ENCODE results near the gene OPALIN.

The OPALIN gene

DNA sequence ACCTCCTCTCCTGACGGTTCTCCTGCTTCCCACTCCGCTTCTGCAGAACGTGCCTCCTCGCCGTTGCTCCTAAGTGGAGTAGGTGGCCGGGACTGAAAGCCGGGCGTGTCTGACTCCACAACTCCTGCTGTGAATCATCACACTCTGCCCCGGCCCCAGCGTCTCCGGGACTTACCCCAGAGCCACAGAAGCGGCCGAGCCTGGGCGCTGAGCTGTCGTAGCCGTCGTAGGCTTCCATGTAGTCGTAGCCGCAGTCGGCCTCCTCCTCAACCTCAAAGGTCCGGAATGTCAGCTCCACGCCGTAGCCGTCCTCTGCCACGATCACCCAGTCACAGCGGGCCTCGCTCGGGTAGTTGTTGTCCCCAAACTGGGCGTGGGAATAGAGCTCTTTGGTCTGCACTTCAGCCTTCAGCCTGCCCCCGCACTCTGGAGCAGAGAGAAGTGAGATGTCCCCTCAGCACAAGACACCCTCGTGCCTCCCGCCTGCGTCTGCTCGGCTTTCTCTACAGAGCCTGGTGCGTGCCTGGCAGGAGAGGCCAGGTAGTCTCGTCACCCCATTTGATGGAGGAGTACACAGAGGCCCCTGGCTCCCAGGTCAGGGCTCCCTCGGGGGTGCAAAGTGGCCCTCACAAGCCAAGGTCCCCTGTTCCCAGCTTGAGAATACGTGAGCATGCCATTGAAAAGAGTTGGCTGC lies 11.2 kb upstream of the OPALIN start:
- CTCF ChIA-PET = interaction anchor here (0.8 to 3.2 kb wide), 36 partner anchors 8 to 656 kb away, joined by 3 to 18 read pairs (median 5); partner anchors contain the start of genes OPALIN and TLL2
- no peak for DNase-seq (ENCODE audit: extremely low spot score)
- POLR2A ChIA-PET = no interaction called here
- TF ChIP-seq, protein P1, sequence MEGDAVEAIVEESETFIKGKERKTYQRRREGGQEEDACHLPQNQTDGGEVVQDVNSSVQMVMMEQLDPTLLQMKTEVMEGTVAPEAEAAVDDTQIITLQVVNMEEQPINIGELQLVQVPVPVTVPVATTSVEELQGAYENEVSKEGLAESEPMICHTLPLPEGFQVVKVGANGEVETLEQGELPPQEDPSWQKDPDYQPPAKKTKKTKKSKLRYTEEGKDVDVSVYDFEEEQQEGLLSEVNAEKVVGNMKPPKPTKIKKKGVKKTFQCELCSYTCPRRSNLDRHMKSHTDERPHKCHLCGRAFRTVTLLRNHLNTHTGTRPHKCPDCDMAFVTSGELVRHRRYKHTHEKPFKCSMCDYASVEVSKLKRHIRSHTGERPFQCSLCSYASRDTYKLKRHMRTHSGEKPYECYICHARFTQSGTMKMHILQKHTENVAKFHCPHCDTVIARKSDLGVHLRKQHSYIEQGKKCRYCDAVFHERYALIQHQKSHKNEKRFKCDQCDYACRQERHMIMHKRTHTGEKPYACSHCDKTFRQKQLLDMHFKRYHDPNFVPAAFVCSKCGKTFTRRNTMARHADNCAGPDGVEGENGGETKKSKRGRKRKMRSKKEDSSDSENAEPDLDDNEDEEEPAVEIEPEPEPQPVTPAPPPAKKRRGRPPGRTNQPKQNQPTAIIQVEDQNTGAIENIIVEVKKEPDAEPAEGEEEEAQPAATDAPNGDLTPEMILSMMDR (IDR thresholded peaks at IDR 0.05; ENCODE audit: control extremely low read depth, extremely low read depth, low read depth, missing control alignments) = no peak

DNA sequence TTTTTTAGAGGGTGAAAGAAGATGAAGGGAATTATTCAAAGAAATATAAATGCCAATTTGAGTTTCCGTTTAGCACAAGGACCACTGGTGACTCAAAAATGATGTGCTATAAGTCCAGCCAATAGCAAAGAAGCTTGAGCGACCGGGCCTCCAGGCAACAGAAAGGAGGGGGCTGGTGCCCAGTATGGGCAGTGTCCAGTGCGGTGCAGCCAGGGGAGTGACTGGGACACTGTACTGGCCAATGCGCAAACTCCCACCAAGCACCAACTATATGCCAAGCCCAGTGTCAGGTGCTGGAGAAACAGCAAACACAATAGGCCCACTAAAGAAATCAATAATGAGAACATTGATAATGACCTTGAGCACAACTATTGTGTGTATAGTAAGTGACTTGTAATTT lies 10.2 kb upstream of the OPALIN start:
- ChIA-PET CTCF (interaction anchor here (1.5 kb wide), 1 partner anchor 35 kb away, joined by 3 read pairs; no protein-coding TSS in a partner anchor), POLR2A (no interaction called here)
- no peak for DNase-seq (ENCODE audit: extremely low spot score)
- TF ChIP-seq, protein P1 (IDR thresholded peaks at IDR 0.05; ENCODE audit: control extremely low read depth, extremely low read depth, low read depth, missing control alignments) = no peak

DNA sequence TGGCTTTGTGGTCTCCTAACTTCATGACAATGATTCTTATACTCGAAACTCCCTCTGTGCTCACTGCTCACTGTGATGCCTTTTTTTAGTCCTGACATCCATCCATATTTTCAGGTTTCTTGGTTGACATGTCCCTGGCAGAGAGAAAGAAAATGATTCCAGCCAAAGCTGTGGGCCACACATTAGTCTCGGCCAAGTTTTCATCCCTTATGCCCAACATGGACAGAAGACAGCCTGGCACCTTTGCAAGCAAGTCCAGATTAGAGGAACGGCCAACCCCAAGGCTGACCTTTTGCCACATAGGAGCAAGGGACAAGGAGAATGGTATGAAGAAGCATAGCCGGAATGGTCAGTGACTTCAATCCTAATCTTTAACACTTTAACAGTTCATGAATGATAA lies 8.7 kb upstream of the OPALIN start:
- no peak for DNase-seq (ENCODE audit: extremely low spot score)
- TF ChIP-seq, protein P1 (IDR thresholded peaks at IDR 0.05; ENCODE audit: control extremely low read depth, extremely low read depth, low read depth, missing control alignments) = no peak
- POLR2A ChIA-PET = no interaction called here
- CTCF ChIA-PET = interaction anchor here (3.8 kb wide), 1 partner anchor 9 kb away, joined by 38 read pairs; no protein-coding TSS in a partner anchor

DNA sequence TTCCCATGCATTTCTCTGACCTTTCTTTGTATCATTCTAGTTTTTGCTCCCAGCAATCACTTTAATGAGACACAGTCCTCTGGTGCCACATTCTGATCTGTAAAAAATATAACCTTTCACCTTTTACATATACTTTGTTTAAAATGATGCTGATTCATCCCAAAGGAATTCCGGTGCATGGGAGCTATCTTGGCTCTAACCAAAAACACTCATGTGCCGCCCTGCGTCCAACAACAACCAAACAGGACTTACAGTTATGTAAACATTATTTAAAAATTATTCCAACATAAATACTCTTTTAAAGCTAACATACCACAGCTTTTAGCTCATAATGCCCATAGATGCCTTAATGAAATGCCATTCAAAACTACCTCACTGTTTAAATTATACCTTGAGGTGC lies 7.7 kb upstream of the OPALIN start:
- no peak for DNase-seq (ENCODE audit: extremely low spot score)
- POLR2A ChIA-PET = no interaction called here
- TF ChIP-seq, protein P1 (IDR thresholded peaks at IDR 0.05; ENCODE audit: control extremely low read depth, extremely low read depth, low read depth, missing control alignments) = no peak
- CTCF ChIA-PET = interaction anchor here (1.1 to 3.8 kb wide), 3 partner anchors 10 to 27 kb away, joined by 3 to 38 read pairs (median 4); no protein-coding TSS in a partner anchor

DNA sequence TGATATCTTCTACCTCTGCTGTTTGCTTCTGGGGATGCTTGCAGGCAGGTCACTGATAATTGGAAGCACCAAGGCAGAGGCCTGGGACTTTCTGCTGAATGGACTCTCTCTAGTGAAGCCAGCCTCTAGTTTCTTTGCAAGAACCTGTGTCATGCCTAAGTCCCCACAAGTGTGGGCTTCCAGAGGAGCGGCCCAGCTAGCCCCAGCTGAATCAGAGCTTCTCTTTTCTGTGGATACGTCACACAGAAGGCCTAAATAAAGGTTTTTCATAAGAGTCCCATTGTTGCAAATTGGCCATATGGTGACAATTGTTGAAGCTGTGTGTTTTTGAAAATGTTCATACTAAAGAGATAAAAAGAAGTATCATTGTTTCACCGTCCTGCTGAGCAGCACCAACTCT lies 6.8 kb upstream of the OPALIN start:
- DNase-seq (ENCODE audit: extremely low spot score) = no peak
- ChIA-PET POLR2A (no interaction called here), CTCF (interaction anchor here (0.7 to 3.8 kb wide), 6 partner anchors 11 to 348 kb away, joined by 3 to 38 read pairs (median 4); no protein-coding TSS in a partner anchor)

DNA sequence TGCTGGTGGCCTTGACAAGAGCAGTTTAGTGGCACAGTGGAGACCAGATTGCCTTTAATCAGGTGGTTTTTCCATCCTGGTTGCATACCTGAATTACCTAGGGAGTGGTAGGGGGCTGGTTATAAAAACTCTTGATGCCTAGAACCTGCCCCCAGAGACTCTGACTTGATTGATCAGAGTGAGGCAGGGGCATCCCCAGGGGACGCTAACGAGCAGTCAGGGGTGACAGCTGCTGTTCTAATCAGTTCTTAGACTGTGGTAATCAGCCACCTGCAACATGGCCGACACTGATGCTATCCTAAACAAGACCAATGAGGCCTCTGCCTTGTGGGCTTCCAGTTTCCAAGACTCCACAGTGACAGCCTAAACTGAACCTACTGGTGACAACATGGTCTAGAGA lies 2.0 kb upstream of the OPALIN start:
- ChIA-PET CTCF (interaction anchor here (0.9 kb wide), 1 partner anchor 9 kb away, joined by 3 read pairs; no protein-coding TSS in a partner anchor), POLR2A (no interaction called here)
- DNase-seq (ENCODE audit: extremely low spot score) = no peak
- TF ChIP-seq, protein P1 (IDR thresholded peaks at IDR 0.05; ENCODE audit: control extremely low read depth, extremely low read depth, low read depth, missing control alignments) = no peak

More for the DNA sequence above, 6.8 kb upstream of the OPALIN start:
- TF ChIP-seq, protein P1 (IDR thresholded peaks at IDR 0.05; ENCODE audit: control extremely low read depth, extremely low read depth, low read depth, missing control alignments) = no peak
